SK-N-SH (cell line): ENCODE measurements around the gene RBMS3. TPM values are rescaled to one million over a fixed set of nuclear protein-coding genes. Genes with fewer than 3 reads are reported as not detected.

ENCODE experiments used
- CTCF ChIA-PET: fragments of 300-600, 350-600 bp; formaldehyde crosslinking; extraction: SDS; loops from one replicate; lab custom pipeline; 2021; lab: Yijun Ruan, JAX
- POLR2A ChIA-PET: fragments of 350-600 bp; sonication (Branson Sonifier 250); formaldehyde crosslinking; extraction: SDS; loops from one replicate; lab custom pipeline; 2020; ENCODE audit warnings: antibody characterized with exemption, inconsistent platforms; lab: Yijun Ruan, JAX
- DNase-seq: peaks from one replicate; pipeline ENCODE4 v3.0.0; 2012
- H2AFZ ChIP-seq: fragments of 200-600 bp; sonication (generic); 2 replicates; pipeline ENCODE4 v1.8.1; 2016; ENCODE audit warnings: antibody characterized with exemption, mild to moderate bottlenecking, low read depth
- H3F3A ChIP-seq: fragments of 200-600 bp; sonication (generic); replicated peaks from 2 replicates; pipeline ENCODE3; 2016; ENCODE audit warnings: antibody characterized with exemption, mild to moderate bottlenecking; ENCODE audit not compliant: insufficient read depth
- H3K27ac ChIP-seq, 2 experiments: fragments of 200-500 bp in 1 of 2; fragments of 200-600 bp in 1 of 2; sonication (Bioruptor generic) in 1 of 2; sonication (generic), shearing (Covaris generic) in 1 of 2; 2 replicates each; pipeline versions ENCODE4 v1.5.1 to v1.6.1; 2014 to 2016; ENCODE audit warnings: low read depth in 2 of 2, inconsistent platforms in 1 of 2, low read length in 1 of 2, mild to moderate bottlenecking in 1 of 2, mixed read lengths in 1 of 2
- H3K27me3 ChIP-seq: fragments of 200-600 bp; sonication (generic), shearing (Covaris generic); 2 replicates; pipeline ENCODE4 v1.6.1; 2016; ENCODE audit warnings: mixed run types; ENCODE audit not compliant: insufficient read depth
- H3K36me3 ChIP-seq, 2 experiments: fragments of 200-500 bp in 1 of 2; fragments of 200-600 bp in 1 of 2; sonication (Bioruptor generic) in 1 of 2; sonication (generic) in 1 of 2; replicated peaks in 1 of 2; 2 replicates each; pipeline versions ENCODE3 to v1.5.1; 2014 to 2016; ENCODE audit warnings: low read length in 1 of 2, mild to moderate bottlenecking in 1 of 2; ENCODE audit not compliant: insufficient read depth in 2 of 2, control insufficient read depth in 1 of 2
- H3K4me1 ChIP-seq, 2 experiments: fragments of 200-500 bp in 1 of 2; fragments of 200-600 bp in 1 of 2; sonication (Bioruptor generic) in 1 of 2; sonication (generic), shearing (Covaris generic) in 1 of 2; 2 replicates each; pipeline versions ENCODE4 v1.5.1 to v1.6.1; 2014 to 2016; ENCODE audit warnings: low read depth in 1 of 2, low read length in 1 of 2, mixed run types in 1 of 2; ENCODE audit not compliant: insufficient read depth in 2 of 2, control insufficient read depth in 1 of 2
- H3K4me2 ChIP-seq: fragments of 200-600 bp; sonication (generic), shearing (Covaris generic); 2 replicates; pipeline ENCODE4 v1.6.1; 2017; ENCODE audit warnings: mixed run types
- H3K4me3 ChIP-seq, 2 experiments: fragments of 200-500 bp in 1 of 2; fragments of 200-600 bp in 1 of 2; sonication (Bioruptor generic) in 1 of 2; sonication (generic), shearing (Covaris generic) in 1 of 2; 2 replicates each; pipeline versions ENCODE4 v1.5.1 to v1.8.1; 2014 to 2016; ENCODE audit warnings: low read depth in 2 of 2, inconsistent platforms in 1 of 2, low read length in 1 of 2, mild to moderate bottlenecking in 1 of 2, mixed read lengths in 1 of 2, moderate library complexity in 1 of 2
- H3K79me2 ChIP-seq: fragments of 200-600 bp; sonication (generic); 2 replicates; pipeline ENCODE4 v1.8.1; 2017; ENCODE audit warnings: mild to moderate bottlenecking; ENCODE audit not compliant: insufficient read depth
- H3K9ac ChIP-seq: fragments of 200-600 bp; sonication (generic); 2 replicates; pipeline ENCODE4 v1.6.1; 2017; ENCODE audit warnings: mixed run types
- H3K9me2 ChIP-seq: fragments of 200-600 bp; sonication (generic); 2 replicates; pipeline ENCODE4 v1.6.1; 2017; ENCODE audit warnings: mixed run types
- H3K9me3 ChIP-seq: fragments of 200-600 bp; sonication (generic); 2 replicates; pipeline ENCODE4 v1.6.1; 2017; ENCODE audit warnings: mixed run types, mild to moderate bottlenecking, moderate library complexity
- H4K20me1 ChIP-seq: fragments of 200-600 bp; sonication (generic); 2 replicates; pipeline ENCODE4 v1.6.1; 2017; ENCODE audit warnings: mild to moderate bottlenecking, mixed run types; ENCODE audit not compliant: insufficient read depth
- EP300 ChIP-seq, 2 experiments: IDR thresholded peaks; 2 replicates each; pipeline versions ENCODE4 v1.4.0 to v1.6.1; 2012; ENCODE audit warnings: borderline replicate concordance in 1 of 2, low read depth in 1 of 2, low read length in 1 of 2
- FOXM1 ChIP-seq: IDR thresholded peaks from 2 replicates; pipeline ENCODE4 v1.4.0; 2012; ENCODE audit warnings: low read depth, mild to moderate bottlenecking
- IRF3 ChIP-seq: fragments of 150-350 bp; IDR thresholded peaks from 2 replicates; pipeline ENCODE4 v1.6.1; 2016; ENCODE audit warnings: mild to moderate bottlenecking, low read depth, low read length
- MAX ChIP-seq: IDR thresholded peaks from 2 replicates; pipeline ENCODE4 v1.4.0; 2012; ENCODE audit warnings: low read depth
- PBX3 ChIP-seq: IDR thresholded peaks from 2 replicates; pipeline ENCODE4; 2012
- POLR2AphosphoS5 ChIP-seq: IDR thresholded peaks from 2 replicates; pipeline ENCODE4 v1.6.1; 2012; ENCODE audit warnings: low read depth, low read length
- RCOR1 ChIP-seq: fragments of 150-350 bp; IDR thresholded peaks from 2 replicates; pipeline ENCODE4 v1.6.1; 2017; ENCODE audit warnings: antibody characterized with exemption, low read length
- REST ChIP-seq: IDR thresholded peaks from 2 replicates; pipeline ENCODE4 v1.6.1; 2012; ENCODE audit warnings: mild to moderate bottlenecking, low read depth, low read length, moderate library complexity
- RFX5 ChIP-seq: IDR thresholded peaks from 2 replicates; pipeline ENCODE4 v1.6.1; 2012; ENCODE audit warnings: mild to moderate bottlenecking, improper control_type of control experiment, low read length
- RXRA ChIP-seq: IDR thresholded peaks from 2 replicates; pipeline ENCODE4 v1.4.0; 2012; ENCODE audit warnings: low read depth, mild to moderate bottlenecking, borderline replicate concordance
- SMC3 ChIP-seq: IDR thresholded peaks from 2 replicates; pipeline ENCODE4 v1.6.1; 2012; ENCODE audit warnings: low read depth, low read length, improper control_type of control experiment
- TCF12 ChIP-seq: IDR thresholded peaks from 2 replicates; pipeline ENCODE4 v1.4.0; 2012
- USF2 ChIP-seq: fragments of 150-350 bp; IDR thresholded peaks from 2 replicates; pipeline ENCODE4 v1.6.1; 2017; ENCODE audit warnings: antibody characterized with exemption, low read length, low read depth, borderline replicate concordance
- YY1 ChIP-seq: IDR thresholded peaks from 2 replicates; pipeline ENCODE4 v1.4.0; 2012; ENCODE audit warnings: low read depth, mild to moderate bottlenecking
- ZBTB33 ChIP-seq: IDR thresholded peaks from 2 replicates; pipeline ENCODE4 v1.4.0; 2012; ENCODE audit warnings: low read depth, borderline replicate concordance
- WGBS: methylation state at CpG from one replicate; pipeline ENCODE4 v1.1.6; 2017; ENCODE audit warnings: low lambda C conversion rate; 5-methylcytosine and 5-hydroxymethylcytosine counted together
- polyA plus RNA-seq, 3 experiments: library from polyadenylated mRNA; depleted of rRNA; stranded (reverse); fragments of >200 nt; gene quantifications; 2 replicates each; pipeline ENCODE4 v1.2.3, GENCODE V29; 2012

The RBMS3 gene
- polyA plus RNA-seq, 1 of the 3 experiments (the other 2 are of a cell fraction): 8.2 TPM

- TF ChIP-seq PBX3 (no peak), EP300 (IDR thresholded peaks at IDR 0.05; ENCODE audit: borderline replicate concordance in 1 of 2, low read depth in 1 of 2, low read length in 1 of 2) (no peak), RFX5 (no peak), YY1 (no peak), SMC3 (no peak), ZBTB33 (no peak), TCF12 (no peak), RCOR1 (no peak), IRF3 (no peak)
Observed at GRCh38 chr3:29290596-29290995, 9.7 kb downstream of the RBMS3 start (continued).

GRCh38 chr3:29291260-29291981, 10.6 kb downstream of the RBMS3 start:
- no peaks in the 10 kb centered on the region for H3K9me2 ChIP-seq
- H3K79me2 ChIP-seq: peaks cover 99% of the 10 kb centered on the region
- H3K9me3 ChIP-seq: no peaks in the 10 kb centered on the region
- CTCF ChIA-PET: interaction anchor here (1.3 to 3.9 kb wide), 3 partner anchors 43 to 907 kb away, joined by 3 to 9 read pairs (median 4); no protein-coding TSS in a partner anchor
- H3K36me3 ChIP-seq: peaks cover 40 to 54% of the 10 kb centered on the region in 2 experiments
- no peaks in the 10 kb centered on the region for H3K27me3 ChIP-seq
- TF ChIP-seq POLR2AphosphoS5 (no peak), ZBTB33 (no peak), REST (no peak), RXRA (no peak), FOXM1 (no peak), MAX (no peak), TCF12 (no peak), USF2 (no peak)
- peaks cover 37 to 48% of the 10 kb centered on the region in 2 experiments; a peak in 3 of 4 replicates for H3K4me1 ChIP-seq
- no peak overlapping the region for H3K4me3 ChIP-seq
- no peak for DNase-seq
- H2AFZ ChIP-seq: no peak overlapping the region
- POLR2A ChIA-PET: no interaction called here
- H3K4me2 ChIP-seq: no peak overlapping the region
- H3K9ac ChIP-seq: no peak overlapping the region
- 89% methylated on average over 4 of the region's 4 CpGs for WGBS
- peaks cover 6% of the 10 kb centered on the region for H3F3A ChIP-seq
- no peaks in the 10 kb centered on the region; the same call in 1 of the 2 replicates for H4K20me1 ChIP-seq
- peak overlapping the region; percentile 33 to 74; a peak in 2 of 4 replicates for H3K27ac ChIP-seq
